Fibroblast of lung (primary cell): Measurements from ENCODE around the gene JAK2.

Experiments used
- CTCF ChIP-seq, 2 donors: IDR thresholded peaks in 1 of 2; conservative IDR thresholded peaks in 1 of 2; 1 replicate in 1 of 2; 2 replicates in 1 of 2; pipeline ENCODE4 v1.5.1; 2011 to 2012; ENCODE audit warnings: low read length in 2 of 2, control low read depth in 1 of 2, inconsistent platforms in 1 of 2, low read depth in 1 of 2, mild to moderate bottlenecking in 1 of 2
- EZH2 ChIP-seq: IDR thresholded peaks from 2 replicates; pipeline ENCODE4 v1.5.1; 2012; ENCODE audit warnings: low read length, control low read depth, mild to moderate bottlenecking; ENCODE audit errors: missing control alignments

DNA sequence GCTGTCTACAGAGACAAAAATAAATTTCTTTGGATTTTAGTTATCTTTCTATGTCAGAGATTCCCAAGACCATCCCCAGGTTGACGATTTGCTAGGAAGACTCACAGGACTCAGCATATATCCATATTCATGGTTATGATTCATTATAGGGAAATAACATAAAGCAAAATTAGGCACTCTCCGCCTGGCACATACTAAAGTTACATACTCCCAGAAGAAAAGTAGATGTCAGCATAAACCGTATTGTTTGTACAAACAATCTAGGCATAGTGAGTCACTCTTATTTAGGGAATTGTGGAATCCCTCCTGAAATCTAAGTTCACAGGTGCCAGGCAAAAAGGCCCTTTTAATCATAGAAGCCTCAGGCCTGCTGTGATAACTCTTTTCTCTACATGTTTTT is 137.4 kb downstream of the JAK2 start:
- TF ChIP-seq CTCF (conservative IDR thresholded peaks at IDR 0.05 in 1 of 2, IDR thresholded peaks at IDR 0.05 in 1 of 2; ENCODE audit: low read depth in 1 of 2, low read length in 2 of 2) (no peak), EZH2 (no peak)
